Neural progenitor cell (in vitro differentiated cells): ENCODE results near the gene DOCK4. TPM values are rescaled to one million over a fixed set of nuclear protein-coding genes. Genes with fewer than 3 reads are reported as not detected.

Experiments
- DNase-seq: peaks from one replicate; pipeline ENCODE4 v3.0.0-alpha.2; 2016; ENCODE audit warnings: low spot score
- H2AFZ ChIP-seq: fragments of 200-600 bp; sonication (generic); replicated peaks from 2 replicates; pipeline ENCODE4 v1.6.1; 2016; ENCODE audit warnings: antibody characterized with exemption
- H3F3A ChIP-seq: fragments of 200-600 bp; sonication (generic); 2 replicates; pipeline ENCODE4 v1.6.1; 2016; ENCODE audit warnings: antibody characterized with exemption, low read depth
- H3K27ac ChIP-seq: fragments of 200-600 bp; sonication (generic); 2 replicates; pipeline ENCODE4 v1.5.1; 2016; ENCODE audit warnings: mild to moderate bottlenecking
- H3K27me3 ChIP-seq: fragments of 200-600 bp; sonication (generic); 2 replicates; pipeline ENCODE4 v1.6.1; 2016; ENCODE audit warnings: mild to moderate bottlenecking, moderate library complexity
- H3K36me3 ChIP-seq: fragments of 200-600 bp; sonication (generic); 2 replicates; pipeline ENCODE4 v1.5.1; 2016
- H3K4me1 ChIP-seq: fragments of 200-600 bp; sonication (generic); 2 replicates; pipeline ENCODE4 v1.6.1; 2016; ENCODE audit warnings: mixed run types
- H3K4me2 ChIP-seq: fragments of 200-600 bp; sonication (generic); 2 replicates; pipeline ENCODE4 v1.6.1; 2016
- H3K4me3 ChIP-seq: fragments of 200-600 bp; sonication (generic); 2 replicates; pipeline ENCODE4 v1.5.1; 2016
- H3K79me2 ChIP-seq: fragments of 200-600 bp; sonication (generic); 2 replicates; pipeline ENCODE4 v1.6.1; 2016; ENCODE audit warnings: low read depth
- H3K9ac ChIP-seq: fragments of 200-600 bp; sonication (generic); 2 replicates; pipeline ENCODE4 v1.6.1; 2016
- H3K9me3 ChIP-seq: fragments of 200-600 bp; sonication (generic); 2 replicates; pipeline ENCODE4 v1.5.1; 2016; ENCODE audit warnings: low read depth
- H4K20me1 ChIP-seq: fragments of 200-600 bp; sonication (generic); 2 replicates; pipeline ENCODE4 v1.6.1; 2016; ENCODE audit warnings: low read depth
- H3K27ac Mint-ChIP-seq: 3 replicates; pipeline ENCODE4 v1.8.0; 2021; ENCODE audit warnings: mixed read lengths
- H3K27me3 Mint-ChIP-seq: 2 replicates; pipeline ENCODE4 v1.8.0; 2022; ENCODE audit warnings: low read depth, mild to moderate bottlenecking, inconsistent platforms, moderate library complexity, mixed read lengths; ENCODE audit not compliant: insufficient read depth
- H3K36me3 Mint-ChIP-seq: 3 replicates; pipeline ENCODE4 v1.8.0; 2021; ENCODE audit warnings: mixed read lengths
- H3K4me1 Mint-ChIP-seq: 3 replicates; pipeline ENCODE4 v1.8.0; 2021; ENCODE audit warnings: mixed read lengths
- H3K4me3 Mint-ChIP-seq: 3 replicates; pipeline ENCODE4 v1.8.0; 2021; ENCODE audit warnings: mild to moderate bottlenecking, moderate library complexity, mixed read lengths
- H3K9me3 Mint-ChIP-seq: 3 replicates; pipeline ENCODE4 v1.8.0; 2020; ENCODE audit warnings: mixed read lengths
- EZH2 ChIP-seq: fragments of 200-600 bp; sonication (generic); IDR thresholded peaks from 2 replicates; pipeline ENCODE4 v1.6.1; 2017; ENCODE audit warnings: antibody characterized with exemption, mild to moderate bottlenecking, moderate library complexity
- EZH2phosphoT487 ChIP-seq: fragments of 200-600 bp; sonication (generic); IDR thresholded peaks from 2 replicates; pipeline ENCODE4 v1.6.1; 2017; ENCODE audit warnings: antibody characterized with exemption
- total RNA-seq: library from RNA; depleted of rRNA; stranded (reverse); fragments of >200 nt; gene quantifications from 2 replicates; pipeline ENCODE4 v1.2.3, GENCODE V29; 2015; ENCODE audit warnings: low replicate concordance
- TF ChIP-seq, protein P1 (sequence below): fragments of 200-600 bp; sonication (generic); IDR thresholded peaks from 2 replicates; pipeline ENCODE4 v1.5.1; 2017; ENCODE audit warnings: antibody characterized with exemption, mild to moderate bottlenecking

DOCK4 gene
- total RNA-seq, 1 donor from 2014 or later, result 11.4 TPM

DNA sequence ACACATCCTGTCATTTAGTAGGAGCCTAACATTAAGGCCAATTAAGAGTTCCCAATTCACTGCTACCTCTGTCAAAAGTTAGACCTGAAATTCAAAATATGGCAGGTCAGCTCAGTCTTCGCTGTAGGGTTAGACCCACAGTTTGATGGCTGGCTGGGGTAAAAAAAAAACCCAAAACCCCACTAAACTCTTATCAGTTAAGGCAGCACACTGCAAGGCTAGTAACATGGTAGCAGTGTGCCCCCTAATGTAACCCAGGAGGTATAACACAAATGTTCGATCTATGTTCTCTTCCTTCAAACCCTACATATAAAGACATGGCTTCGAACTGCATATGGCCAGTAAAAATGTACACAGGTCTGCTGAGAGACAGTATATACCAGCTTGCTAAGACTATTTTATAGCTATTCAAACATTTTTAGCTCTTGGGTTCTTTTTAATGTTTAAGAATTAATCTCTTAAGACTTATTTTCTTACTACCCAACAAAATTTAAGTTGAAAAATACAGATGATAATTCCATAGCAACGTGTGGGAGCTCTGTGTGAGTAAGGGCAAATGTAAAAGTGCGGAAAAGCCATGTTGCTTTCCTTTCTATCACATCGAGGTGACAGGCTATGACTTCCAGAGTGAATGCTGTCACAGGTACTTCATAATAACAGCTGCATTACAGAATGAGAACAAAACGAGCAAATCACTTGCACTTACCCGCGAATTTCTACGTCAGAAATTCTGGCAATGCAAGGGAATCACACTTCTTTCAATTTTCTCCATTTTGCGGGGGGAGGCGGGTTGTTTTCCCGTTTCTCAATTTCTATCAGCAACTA is 475.5 kb downstream of the DOCK4 start:
- no peak overlapping the region for H3K4me2 ChIP-seq
- no peak overlapping the region for H3K9ac ChIP-seq
- H3K9me3 Mint-ChIP-seq, result no peaks in the 10 kb centered on the region
- H2AFZ ChIP-seq, result no peak overlapping the region
- no peak for TF ChIP-seq EZH2phosphoT487
- TF ChIP-seq, protein P1, sequence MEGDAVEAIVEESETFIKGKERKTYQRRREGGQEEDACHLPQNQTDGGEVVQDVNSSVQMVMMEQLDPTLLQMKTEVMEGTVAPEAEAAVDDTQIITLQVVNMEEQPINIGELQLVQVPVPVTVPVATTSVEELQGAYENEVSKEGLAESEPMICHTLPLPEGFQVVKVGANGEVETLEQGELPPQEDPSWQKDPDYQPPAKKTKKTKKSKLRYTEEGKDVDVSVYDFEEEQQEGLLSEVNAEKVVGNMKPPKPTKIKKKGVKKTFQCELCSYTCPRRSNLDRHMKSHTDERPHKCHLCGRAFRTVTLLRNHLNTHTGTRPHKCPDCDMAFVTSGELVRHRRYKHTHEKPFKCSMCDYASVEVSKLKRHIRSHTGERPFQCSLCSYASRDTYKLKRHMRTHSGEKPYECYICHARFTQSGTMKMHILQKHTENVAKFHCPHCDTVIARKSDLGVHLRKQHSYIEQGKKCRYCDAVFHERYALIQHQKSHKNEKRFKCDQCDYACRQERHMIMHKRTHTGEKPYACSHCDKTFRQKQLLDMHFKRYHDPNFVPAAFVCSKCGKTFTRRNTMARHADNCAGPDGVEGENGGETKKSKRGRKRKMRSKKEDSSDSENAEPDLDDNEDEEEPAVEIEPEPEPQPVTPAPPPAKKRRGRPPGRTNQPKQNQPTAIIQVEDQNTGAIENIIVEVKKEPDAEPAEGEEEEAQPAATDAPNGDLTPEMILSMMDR, result peak; percentile 73
- TF ChIP-seq EZH2, result no peak
- H3K27ac ChIP-seq, result no peak overlapping the region
- no peak overlapping the region for H3K4me3 ChIP-seq
- H3K4me1 Mint-ChIP-seq, result no peaks in the 10 kb centered on the region
- H3K27me3 Mint-ChIP-seq, result no peaks in the 10 kb centered on the region
- H3K79me2 ChIP-seq, result no peaks in the 10 kb centered on the region
- H3K27ac Mint-ChIP-seq, result no peak overlapping the region
- peak; percentile 66 for DNase-seq
- no peaks in the 10 kb centered on the region for H3K9me3 ChIP-seq
- H3K27me3 ChIP-seq, result no peaks in the 10 kb centered on the region
- H3F3A ChIP-seq, result no peaks in the 10 kb centered on the region
- no peaks in the 10 kb centered on the region for H3K36me3 Mint-ChIP-seq
- H4K20me1 ChIP-seq, result no peaks in the 10 kb centered on the region
- no peaks in the 10 kb centered on the region for H3K4me1 ChIP-seq
- H3K36me3 ChIP-seq, result no peaks in the 10 kb centered on the region
- H3K4me3 Mint-ChIP-seq, result no peak overlapping the region

DNA sequence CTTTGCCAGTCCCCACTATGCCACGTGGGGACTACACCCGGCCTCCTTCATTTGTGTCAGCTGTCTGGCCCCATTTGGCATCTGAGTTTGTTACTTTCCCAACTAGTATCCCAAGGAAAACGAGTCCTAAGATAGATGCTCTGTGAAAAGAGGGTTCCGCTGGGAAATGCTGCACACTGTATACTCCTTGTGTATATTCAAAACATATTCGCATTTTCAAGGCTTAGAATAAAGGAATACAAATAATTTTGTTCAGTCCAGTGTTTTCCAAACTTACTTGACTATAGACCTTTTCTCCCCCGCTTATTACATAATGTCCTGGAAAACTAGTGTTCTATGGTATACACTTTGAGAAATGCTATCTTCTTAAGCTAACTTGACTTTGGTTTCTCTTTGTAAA is 476.1 kb downstream of the DOCK4 start:
- Mint-ChIP-seq H3K27me3 (no peaks in the 10 kb centered on the region), H3K9me3 (no peaks in the 10 kb centered on the region), H3K4me1 (no peaks in the 10 kb centered on the region), H3K4me3 (no peak overlapping the region), H3K27ac (no peak overlapping the region), H3K36me3 (no peaks in the 10 kb centered on the region)
- TF ChIP-seq EZH2, result no peak
- TF ChIP-seq EZH2phosphoT487, result no peak
- TF ChIP-seq, protein P1, result no peak
- Histone ChIP-seq H3K4me1 (no peaks in the 10 kb centered on the region), H3K9ac (no peak overlapping the region), H3K36me3 (no peaks in the 10 kb centered on the region), H3K4me3 (no peak overlapping the region), H3K27ac (no peak overlapping the region), H4K20me1 (no peaks in the 10 kb centered on the region), H3K79me2 (no peaks in the 10 kb centered on the region), H3K27me3 (no peaks in the 10 kb centered on the region), H2AFZ (no peak overlapping the region), H3F3A (no peaks in the 10 kb centered on the region), H3K9me3 (no peaks in the 10 kb centered on the region), H3K4me2 (no peak overlapping the region)
- no peak for DNase-seq

GRCh38 chr7:111729483-111729882 is 476.7 kb downstream of the DOCK4 start:
- no peak overlapping the region for H3K4me3 ChIP-seq
- no peaks in the 10 kb centered on the region for H3K36me3 ChIP-seq
- no peak overlapping the region for H2AFZ ChIP-seq
- H3K4me1 Mint-ChIP-seq, result no peaks in the 10 kb centered on the region
- H3K27ac ChIP-seq, result no peak overlapping the region
- H3K79me2 ChIP-seq, result no peaks in the 10 kb centered on the region
- no peaks in the 10 kb centered on the region for H3K9me3 ChIP-seq
- TF ChIP-seq, protein P1, result peak; percentile 12
- no peak for TF ChIP-seq EZH2phosphoT487
- TF ChIP-seq EZH2, result no peak
- DNase-seq, result no peak
- H3K4me2 ChIP-seq, result no peak overlapping the region
- H3K27me3 ChIP-seq, result no peaks in the 10 kb centered on the region
- H3F3A ChIP-seq, result no peaks in the 10 kb centered on the region
- H3K4me1 ChIP-seq, result no peaks in the 10 kb centered on the region
- no peaks in the 10 kb centered on the region for H3K27me3 Mint-ChIP-seq
- no peaks in the 10 kb centered on the region for H4K20me1 ChIP-seq
- no peak overlapping the region for H3K9ac ChIP-seq
- H3K27ac Mint-ChIP-seq, result no peak overlapping the region
- no peaks in the 10 kb centered on the region for H3K36me3 Mint-ChIP-seq
- no peaks in the 10 kb centered on the region for H3K9me3 Mint-ChIP-seq
- no peak overlapping the region for H3K4me3 Mint-ChIP-seq
